IPS-NIHi7 (cell line): ENCODE data around the gene ABHD17B.

Experiments
- DNase-seq: peaks from one replicate; pipeline ENCODE4 v3.0.0; 2012; ENCODE audit warnings: mixed read lengths; ENCODE audit errors: extremely low spot score

The ABHD17B gene

GRCh38 chr9:71819115-71819739 lies 91.8 kb downstream of the ABHD17B start:
- no peak for DNase-seq

- DNase-seq, result no peak
These were observed 94.0 kb downstream of the ABHD17B start for GRCh38 chr9:71816916-71817451.
